Neuronal stem cell (in vitro differentiated cells): ENCODE results near the gene AP1S3.
"Not testable (repeated sequence)": the region's sequence is repeated elsewhere in the genome, so short reads cannot be mapped to it uniquely, and the experiment has no call there.

Source experiments
- DNase-seq: peaks from one replicate; pipeline ENCODE4 v3.0.0-alpha.2; 2013; ENCODE audit warnings: low spot score
- H2AFZ ChIP-seq: one replicate; pipeline ENCODE4 v1.6.1; 2013; ENCODE audit warnings: mild to moderate bottlenecking, low read length, inconsistent platforms
- H2AK5ac ChIP-seq: 2 replicates; pipeline ENCODE4 v1.6.1; 2013; ENCODE audit warnings: low read depth, mild to moderate bottlenecking, inconsistent platforms, low read length, moderate library complexity, mixed read lengths
- H2BK120ac ChIP-seq: 2 replicates; pipeline ENCODE4 v1.6.1; 2013; ENCODE audit warnings: low read depth, mild to moderate bottlenecking, inconsistent platforms, low read length, moderate library complexity, mixed read lengths
- H2BK12ac ChIP-seq: one replicate; pipeline ENCODE4 v1.6.1; 2013; ENCODE audit warnings: low read length, inconsistent platforms
- H2BK15ac ChIP-seq: 2 replicates; pipeline ENCODE4 v1.6.1; 2013; ENCODE audit warnings: mild to moderate bottlenecking, low read length, inconsistent platforms, mixed read lengths
- H2BK5ac ChIP-seq: one replicate; pipeline ENCODE4 v1.6.1; 2013; ENCODE audit warnings: inconsistent platforms, mild to moderate bottlenecking, low read length, moderate library complexity
- H3K14ac ChIP-seq: one replicate; pipeline ENCODE4 v1.6.1; 2013; ENCODE audit warnings: low read length, inconsistent platforms
- H3K18ac ChIP-seq: 2 replicates; pipeline ENCODE4 v1.6.1; 2013; ENCODE audit warnings: low read length, inconsistent platforms
- H3K23ac ChIP-seq: 2 replicates; pipeline ENCODE4 v1.6.1; 2013; ENCODE audit warnings: low read depth, mild to moderate bottlenecking, mixed read lengths, low read length, inconsistent platforms; ENCODE audit not compliant: poor library complexity
- H3K27ac ChIP-seq: replicated peaks from 3 replicates; pipeline ENCODE4 v1.5.1; 2013; ENCODE audit warnings: low read length, inconsistent platforms
- H3K27me3 ChIP-seq, 3 experiments: 2 replicates each; pipeline ENCODE4 v1.6.1; 2013; ENCODE audit warnings: low read length in 3 of 3, mild to moderate bottlenecking in 2 of 3, inconsistent platforms in 1 of 3, low read depth in 1 of 3, mixed read lengths in 1 of 3, moderate library complexity in 1 of 3; ENCODE audit not compliant: control insufficient read depth in 3 of 3, insufficient read depth in 3 of 3
- H3K36me3 ChIP-seq, 2 donors: replicated peaks in 1 of 2; 2 replicates each; pipeline ENCODE4 v1.6.1; 2013; ENCODE audit warnings: low read length in 2 of 2; ENCODE audit not compliant: control insufficient read depth in 2 of 2, insufficient read depth in 2 of 2
- H3K4ac ChIP-seq: 2 replicates; pipeline ENCODE4 v1.6.1; 2013; ENCODE audit warnings: inconsistent platforms, mild to moderate bottlenecking, low read length, moderate library complexity
- H3K4me1 ChIP-seq, 2 donors: 1 replicate in 1 of 2; 2 replicates in 1 of 2; pipeline ENCODE4 v1.6.1; 2013; ENCODE audit warnings: low read length in 2 of 2, low read depth in 1 of 2; ENCODE audit not compliant: control insufficient read depth in 2 of 2, insufficient read depth in 1 of 2
- H3K4me2 ChIP-seq: one replicate; pipeline ENCODE4 v1.6.1; 2013; ENCODE audit warnings: mild to moderate bottlenecking, low read length, inconsistent platforms; ENCODE audit not compliant: insufficient read depth, poor library complexity, severe bottlenecking
- H3K4me3 ChIP-seq, 2 donors: 2 replicates each; pipeline ENCODE4 v1.5.1; 2013; ENCODE audit warnings: low read length in 2 of 2, mild to moderate bottlenecking in 2 of 2, inconsistent platforms in 1 of 2, moderate library complexity in 1 of 2
- H3K79me1 ChIP-seq: one replicate; pipeline ENCODE4 v1.6.1; 2013; ENCODE audit warnings: low read depth, mild to moderate bottlenecking, inconsistent platforms, low read length, moderate library complexity
- H3K9ac ChIP-seq: one replicate; pipeline ENCODE4 v1.6.1; 2013; ENCODE audit warnings: mild to moderate bottlenecking, low read depth, low read length, inconsistent platforms; ENCODE audit not compliant: poor library complexity
- H3K9me3 ChIP-seq, 2 donors: replicated peaks in 1 of 2; 2 replicates each; pipeline versions ENCODE3 to v1.6.1; 2013; ENCODE audit warnings: low read length in 2 of 2, mild to moderate bottlenecking in 2 of 2, inconsistent platforms in 1 of 2, low read depth in 1 of 2, mixed read lengths in 1 of 2, moderate library complexity in 1 of 2; ENCODE audit not compliant: control insufficient read depth in 2 of 2, insufficient read depth in 1 of 2
- H4K8ac ChIP-seq: one replicate; pipeline ENCODE4 v1.6.1; 2013; ENCODE audit warnings: low read depth, mild to moderate bottlenecking, inconsistent platforms, low read length, moderate library complexity
- H4K91ac ChIP-seq: one replicate; pipeline ENCODE4 v1.6.1; 2013; ENCODE audit warnings: low read length, low read depth, mild to moderate bottlenecking, inconsistent platforms; ENCODE audit not compliant: poor library complexity
- WGBS, 2 donors: extraction: QIAGEN DNeasy Blood & Tissue Kit; methylation state at CpG; one replicate each; pipeline ENCODE4 v1.1.7; 2013; ENCODE audit warnings: missing lambda C conversion rate in 2 of 2, mixed read lengths in 1 of 2; ENCODE audit not compliant: insufficient read length in 2 of 2, insufficient replicate concordance in 1 of 2; ENCODE audit errors: extremely low coverage in 2 of 2; 5-methylcytosine and 5-hydroxymethylcytosine counted together

Gene AP1S3

DNA sequence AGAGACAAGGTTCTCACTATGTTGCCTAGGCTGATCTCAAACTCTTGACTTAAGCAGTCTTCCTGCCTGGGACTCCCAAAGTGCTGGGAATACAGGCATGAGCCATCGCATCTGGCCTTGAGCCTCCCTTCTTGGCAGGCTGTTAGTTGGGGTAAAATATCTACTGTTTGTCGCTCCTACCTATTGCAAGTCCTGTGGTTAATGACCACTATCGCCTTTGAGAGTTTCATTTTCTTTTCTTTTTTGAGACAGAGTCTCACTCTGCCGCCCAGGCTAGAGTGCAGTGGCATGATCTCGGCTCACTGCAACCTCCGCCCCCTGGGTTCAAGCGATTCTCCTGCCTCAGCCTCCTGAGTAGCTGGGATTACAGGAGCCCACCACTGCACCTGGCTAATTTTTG, 75.6 kb downstream of the AP1S3 start:
- H3K14ac ChIP-seq, H3K4me3 ChIP-seq, H3K27ac ChIP-seq, H3K79me1 ChIP-seq, H3K36me3 ChIP-seq, H3K9me3 ChIP-seq, H2AK5ac ChIP-seq, H2BK15ac ChIP-seq, H4K91ac ChIP-seq, H3K9ac ChIP-seq, H3K4ac ChIP-seq, H3K4me2 ChIP-seq, H2BK5ac ChIP-seq, H3K18ac ChIP-seq, H3K27me3 ChIP-seq, H2BK120ac ChIP-seq, H3K4me1 ChIP-seq, H3K23ac ChIP-seq, H2BK12ac ChIP-seq, H4K8ac ChIP-seq, H2AFZ ChIP-seq, DNase-seq: not testable (repeated sequence)
- WGBS, 2 donors: no CpG with 5 or more reads among the region's 7 CpGs

DNA sequence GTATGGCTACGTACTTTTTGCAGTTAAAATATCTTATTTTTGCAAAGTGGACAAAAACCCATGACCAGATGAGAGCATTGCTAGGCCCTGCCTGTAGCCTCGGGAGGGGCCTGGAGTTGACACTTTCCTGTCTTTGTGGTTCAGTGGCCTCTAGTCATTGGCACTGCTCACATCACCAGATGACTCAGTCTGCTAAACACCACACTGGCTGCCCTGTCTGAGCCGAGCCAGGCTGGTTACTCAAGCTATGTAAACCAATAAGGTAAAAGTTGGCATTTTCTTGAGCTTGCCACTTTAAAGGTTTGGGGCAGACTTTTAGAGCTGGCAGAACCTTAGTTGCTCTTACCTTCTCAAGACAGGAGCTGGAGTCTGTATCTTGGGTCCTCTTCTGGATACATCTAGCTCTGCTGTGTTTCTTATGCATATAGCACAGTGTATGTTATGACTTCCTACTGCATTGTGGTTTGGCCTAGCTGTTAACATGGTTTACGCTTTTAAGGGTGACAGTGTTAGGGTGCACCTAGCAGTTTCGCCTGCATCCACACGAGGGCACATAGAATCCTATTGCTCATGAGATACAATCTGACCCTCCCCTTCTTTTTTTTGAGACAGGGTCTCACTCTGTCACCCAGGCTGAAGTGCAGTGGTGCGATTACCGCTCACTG, 76.4 kb downstream of the AP1S3 start:
- Histone ChIP-seq H3K9ac (no peak overlapping the region), H2AK5ac (no peak overlapping the region), H3K18ac (no peak overlapping the region), H2BK120ac (no peak overlapping the region), H2BK15ac (no peak overlapping the region), H3K4me3 (no peak overlapping the region), H2BK12ac (no peak overlapping the region), H2BK5ac (no peak overlapping the region), H2AFZ (no peak overlapping the region), H3K4me1 (no peaks in the 10 kb centered on the region), H3K79me1 (no peaks in the 10 kb centered on the region), H4K91ac (no peak overlapping the region), H3K36me3 (no peaks in the 10 kb centered on the region), H3K27ac (no peak overlapping the region), H3K4me2 (no peak overlapping the region), H3K23ac (no peak overlapping the region), H3K4ac (no peak overlapping the region), H3K9me3 (no peaks in the 10 kb centered on the region), H3K27me3 (no peaks in the 10 kb centered on the region), H4K8ac (no peak overlapping the region), H3K14ac (no peak overlapping the region)
- no CpG with 5 or more reads among the region's 8 CpGs for WGBS, 2 donors
- no peak for DNase-seq

DNA sequence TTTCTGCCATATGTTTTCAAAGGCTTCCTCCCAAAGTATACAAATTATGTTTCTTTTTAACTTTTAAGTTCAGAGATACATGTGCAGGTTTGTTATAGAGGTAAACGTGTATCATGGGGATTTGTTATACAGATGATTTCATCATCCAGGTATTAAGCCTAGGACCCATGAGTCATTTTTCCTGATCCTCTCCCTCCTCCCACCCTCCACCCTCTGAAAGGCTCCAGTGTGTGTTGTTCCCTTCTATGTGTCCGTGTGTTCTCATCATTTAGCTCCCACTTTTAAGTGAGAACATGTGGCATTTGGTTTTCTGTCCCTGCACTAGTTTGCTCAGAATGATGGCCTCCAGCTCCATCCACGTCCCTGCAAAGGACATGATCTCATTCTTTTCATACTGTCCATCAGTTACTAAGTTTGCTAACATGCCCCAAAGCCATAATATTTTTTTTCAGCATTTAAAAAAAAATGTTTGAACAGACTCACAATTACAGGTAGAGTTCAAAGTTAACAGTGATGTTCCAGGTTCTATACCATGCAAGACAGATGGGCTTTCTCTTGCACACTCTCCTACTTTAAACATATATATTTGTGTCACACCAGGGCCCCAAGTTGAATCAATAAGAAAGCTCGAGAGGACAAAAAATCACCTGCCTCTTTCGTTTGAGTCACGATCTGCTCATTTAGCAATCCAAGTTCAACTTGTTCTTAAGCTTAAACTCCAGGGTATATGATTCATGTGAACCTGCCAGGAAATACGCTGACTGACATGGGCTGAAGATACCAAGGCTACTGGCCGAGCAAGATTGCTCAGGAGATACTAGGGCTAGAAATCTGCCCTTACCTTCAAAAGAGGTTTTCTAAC, 77.6 kb downstream of the AP1S3 start:
- no peak overlapping the region for H3K4me2 ChIP-seq
- no peak overlapping the region for H3K23ac ChIP-seq
- no peak overlapping the region for H3K18ac ChIP-seq
- no peak overlapping the region for H2AFZ ChIP-seq
- H4K91ac ChIP-seq: no peak overlapping the region
- no peak overlapping the region for H3K27ac ChIP-seq
- H3K4ac ChIP-seq: no peak overlapping the region
- H3K9me3 ChIP-seq: no peaks in the 10 kb centered on the region
- H3K4me3 ChIP-seq: no peak overlapping the region
- H3K79me1 ChIP-seq: no peaks in the 10 kb centered on the region
- no peak overlapping the region for H2BK12ac ChIP-seq
- WGBS, 2 donors: no CpG with 5 or more reads among the region's 8 CpGs
- no peak overlapping the region for H2AK5ac ChIP-seq
- no peak overlapping the region for H3K9ac ChIP-seq
- no peaks in the 10 kb centered on the region for H3K27me3 ChIP-seq
- H2BK5ac ChIP-seq: no peak overlapping the region
- H4K8ac ChIP-seq: no peak overlapping the region
- no peaks in the 10 kb centered on the region for H3K36me3 ChIP-seq
- H2BK15ac ChIP-seq: no peak overlapping the region
- no peak for DNase-seq
- H3K14ac ChIP-seq: no peak overlapping the region
- no peak overlapping the region for H2BK120ac ChIP-seq
- H3K4me1 ChIP-seq: no peaks in the 10 kb centered on the region

DNA sequence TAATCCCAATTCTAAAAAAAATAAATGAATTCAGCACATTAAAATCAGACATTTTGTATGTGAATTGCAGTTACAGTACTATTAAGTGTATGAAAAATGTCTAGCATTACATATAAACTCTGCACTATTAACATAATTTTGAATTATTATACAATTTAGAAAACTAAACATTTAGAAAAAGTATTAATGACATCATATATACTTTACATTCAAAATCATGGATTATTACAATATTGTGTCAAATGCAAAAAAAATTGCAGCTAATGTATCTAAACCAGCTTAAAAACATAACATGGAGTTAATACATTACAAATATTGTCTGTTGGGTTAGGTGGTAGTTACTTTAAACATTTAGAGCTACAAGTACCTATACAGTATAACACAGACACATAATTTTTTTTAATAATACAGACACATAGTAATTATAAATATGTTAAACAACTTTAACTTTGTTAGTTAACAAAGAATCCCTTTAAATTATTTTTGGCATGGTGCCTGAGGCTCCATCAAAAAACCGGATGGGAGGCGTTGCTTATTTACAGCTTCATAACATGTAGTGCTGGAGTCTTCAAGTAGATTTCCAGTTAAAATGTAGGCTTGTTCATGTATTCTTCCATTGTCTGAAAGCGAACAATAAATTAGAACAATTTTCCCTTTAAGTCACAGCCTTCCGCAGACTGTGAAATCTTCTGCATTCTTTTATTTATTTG, 79.1 kb downstream of the AP1S3 start:
- Histone ChIP-seq H3K9ac (no peak overlapping the region), H2AFZ (no peak overlapping the region), H2AK5ac (no peak overlapping the region), H2BK15ac (no peak overlapping the region), H3K4ac (no peak overlapping the region), H3K27me3 (no peaks in the 10 kb centered on the region), H3K9me3 (no peaks in the 10 kb centered on the region), H3K36me3 (no peaks in the 10 kb centered on the region), H3K79me1 (no peaks in the 10 kb centered on the region), H3K4me3 (no peak overlapping the region), H4K8ac (no peak overlapping the region), H4K91ac (no peak overlapping the region), H3K4me2 (no peak overlapping the region), H2BK5ac (no peak overlapping the region), H3K18ac (no peak overlapping the region), H3K23ac (no peak overlapping the region), H2BK120ac (no peak overlapping the region), H3K27ac (no peak overlapping the region), H3K14ac (no peak overlapping the region), H2BK12ac (no peak overlapping the region), H3K4me1 (no peaks in the 10 kb centered on the region)
- WGBS, 2 donors: no CpG with 5 or more reads among the region's 4 CpGs
- DNase-seq: no peak
